Testis (tissue), 2 donors: Measurements from ENCODE around the gene AGAP1.

Experiments used
- POLR2A ChIP-seq: fragments of 450-650 bp; IDR thresholded peaks from one replicate; pipeline ENCODE4 v1.6.1; 2017; ENCODE audit warnings: antibody characterized with exemption, mild to moderate bottlenecking, moderate library complexity
- TF ChIP-seq, protein P1 (sequence below), 3 experiments: fragments of 450-650 bp in 2 of 3; fragments of 200-600 bp in 1 of 3; sonication (generic) in 1 of 3; IDR thresholded peaks; one replicate each; pipeline ENCODE4 v1.5.1; 2016 to 2019; ENCODE audit warnings: antibody characterized with exemption in 3 of 3, mild to moderate bottlenecking in 2 of 3, moderate library complexity in 1 of 3

DNA sequence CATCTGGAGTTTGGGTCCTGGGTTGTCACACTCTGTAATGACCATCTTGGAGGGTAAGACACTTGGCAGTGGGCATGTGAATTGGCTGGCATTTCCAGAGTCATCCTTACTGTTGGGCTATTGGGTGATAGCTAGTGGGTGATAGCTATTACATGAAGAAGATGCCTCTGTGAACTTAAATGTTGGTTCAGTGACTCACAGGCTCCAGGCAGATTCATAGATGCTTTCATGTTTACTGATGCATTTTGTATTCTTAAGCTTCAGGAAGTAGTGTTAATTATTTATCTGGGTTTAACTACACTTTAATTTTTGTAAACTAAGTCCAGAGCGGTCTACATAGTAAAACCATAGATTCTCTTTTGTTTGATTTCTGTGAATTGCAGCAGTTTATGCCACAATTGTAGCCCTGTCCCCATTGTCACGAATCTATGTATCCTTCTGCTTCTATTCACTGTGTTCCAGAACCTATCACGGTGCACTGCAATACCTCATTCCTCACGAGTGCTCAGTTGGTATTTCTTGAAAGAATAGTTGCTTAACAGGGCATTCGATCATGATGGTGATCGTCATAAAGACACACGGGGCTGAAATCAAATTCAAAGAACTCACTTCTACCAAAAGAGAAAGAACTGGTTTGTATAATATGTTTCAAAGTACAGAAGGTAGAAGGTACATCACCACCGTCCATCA, 594.7 kb downstream of the AGAP1 start:
- TF ChIP-seq, protein P1, sequence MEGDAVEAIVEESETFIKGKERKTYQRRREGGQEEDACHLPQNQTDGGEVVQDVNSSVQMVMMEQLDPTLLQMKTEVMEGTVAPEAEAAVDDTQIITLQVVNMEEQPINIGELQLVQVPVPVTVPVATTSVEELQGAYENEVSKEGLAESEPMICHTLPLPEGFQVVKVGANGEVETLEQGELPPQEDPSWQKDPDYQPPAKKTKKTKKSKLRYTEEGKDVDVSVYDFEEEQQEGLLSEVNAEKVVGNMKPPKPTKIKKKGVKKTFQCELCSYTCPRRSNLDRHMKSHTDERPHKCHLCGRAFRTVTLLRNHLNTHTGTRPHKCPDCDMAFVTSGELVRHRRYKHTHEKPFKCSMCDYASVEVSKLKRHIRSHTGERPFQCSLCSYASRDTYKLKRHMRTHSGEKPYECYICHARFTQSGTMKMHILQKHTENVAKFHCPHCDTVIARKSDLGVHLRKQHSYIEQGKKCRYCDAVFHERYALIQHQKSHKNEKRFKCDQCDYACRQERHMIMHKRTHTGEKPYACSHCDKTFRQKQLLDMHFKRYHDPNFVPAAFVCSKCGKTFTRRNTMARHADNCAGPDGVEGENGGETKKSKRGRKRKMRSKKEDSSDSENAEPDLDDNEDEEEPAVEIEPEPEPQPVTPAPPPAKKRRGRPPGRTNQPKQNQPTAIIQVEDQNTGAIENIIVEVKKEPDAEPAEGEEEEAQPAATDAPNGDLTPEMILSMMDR (IDR thresholded peaks at IDR 0.05): no peak
- TF ChIP-seq POLR2A: no peak
